GM03348 (cell line): ENCODE results near the gene FAM187B.
A peak's percentile ranks its signal among the peaks of the same experiment; 100 is the strongest.
"Not testable (repeated sequence)": the region's sequence is repeated elsewhere in the genome, so short reads cannot be mapped to it uniquely, and the experiment has no call there.

Experiments used
- DNase-seq: peaks from one replicate; pipeline ENCODE4 v3.0.0; 2012; ENCODE audit warnings: low spot score

Gene FAM187B

GRCh38 chr19:35236638-35237400 lies 8.3 kb upstream of the FAM187B start:
- DNase-seq = no peak

GRCh38 chr19:35232912-35233311 lies 4.4 kb upstream of the FAM187B start:
- DNase-seq = no peak

- no peak for DNase-seq
These were observed 3.6 kb upstream of the FAM187B start for GRCh38 chr19:35231956-35232645.

- no peak for DNase-seq
These were observed 1.1 kb upstream of the FAM187B start for GRCh38 chr19:35229601-35230000.

GRCh38 chr19:35226748-35227147 lies 1.8 kb downstream of the FAM187B start:
- DNase-seq = no peak

- DNase-seq = no peak
These were observed 2.6 kb downstream of the FAM187B start for GRCh38 chr19:35225951-35226350.

- no peak for DNase-seq
These were observed 3.6 kb downstream of the FAM187B start for GRCh38 chr19:35224681-35225571.

GRCh38 chr19:35223862-35224505 lies 4.6 kb downstream of the FAM187B start:
- peak; percentile 56 for DNase-seq

- DNase-seq = no peak
These were observed 5.3 kb downstream of the FAM187B start for GRCh38 chr19:35223084-35223790.

GRCh38 chr19:35222373-35223015 lies 6.0 kb downstream of the FAM187B start:
- DNase-seq = no peak

- not testable (repeated sequence) for DNase-seq
These were observed 7.5 kb downstream of the FAM187B start for GRCh38 chr19:35220973-35221590.

GRCh38 chr19:35220315-35220921 lies 8.1 kb downstream of the FAM187B start:
- no peak for DNase-seq

- no peak for DNase-seq
These were observed 9.5 kb downstream of the FAM187B start for GRCh38 chr19:35219008-35219407.

GRCh38 chr19:35217649-35217990 lies 10.9 kb downstream of the FAM187B start:
- DNase-seq = no peak

GRCh38 chr19:35216833-35217648 lies 11.5 kb downstream of the FAM187B start:
- DNase-seq = no peak

GRCh38 chr19:35216016-35216832 lies 12.3 kb downstream of the FAM187B start:
- peak; percentile 21 for DNase-seq

- no peak for DNase-seq
These were observed 13.6 kb downstream of the FAM187B start for GRCh38 chr19:35214766-35215422.
